ENCODE measurements around the gene LAMTOR1. TPM values are rescaled to one million over a fixed set of nuclear protein-coding genes. Genes with fewer than 3 reads are reported as not detected.

Gene LAMTOR1
- total and polyA plus RNA-seq, 2 of the 8 experiments (the other 6 are each of a cell fraction or from before 2014, with no cell fraction given) = 82.1 to 160 TPM

DNA sequence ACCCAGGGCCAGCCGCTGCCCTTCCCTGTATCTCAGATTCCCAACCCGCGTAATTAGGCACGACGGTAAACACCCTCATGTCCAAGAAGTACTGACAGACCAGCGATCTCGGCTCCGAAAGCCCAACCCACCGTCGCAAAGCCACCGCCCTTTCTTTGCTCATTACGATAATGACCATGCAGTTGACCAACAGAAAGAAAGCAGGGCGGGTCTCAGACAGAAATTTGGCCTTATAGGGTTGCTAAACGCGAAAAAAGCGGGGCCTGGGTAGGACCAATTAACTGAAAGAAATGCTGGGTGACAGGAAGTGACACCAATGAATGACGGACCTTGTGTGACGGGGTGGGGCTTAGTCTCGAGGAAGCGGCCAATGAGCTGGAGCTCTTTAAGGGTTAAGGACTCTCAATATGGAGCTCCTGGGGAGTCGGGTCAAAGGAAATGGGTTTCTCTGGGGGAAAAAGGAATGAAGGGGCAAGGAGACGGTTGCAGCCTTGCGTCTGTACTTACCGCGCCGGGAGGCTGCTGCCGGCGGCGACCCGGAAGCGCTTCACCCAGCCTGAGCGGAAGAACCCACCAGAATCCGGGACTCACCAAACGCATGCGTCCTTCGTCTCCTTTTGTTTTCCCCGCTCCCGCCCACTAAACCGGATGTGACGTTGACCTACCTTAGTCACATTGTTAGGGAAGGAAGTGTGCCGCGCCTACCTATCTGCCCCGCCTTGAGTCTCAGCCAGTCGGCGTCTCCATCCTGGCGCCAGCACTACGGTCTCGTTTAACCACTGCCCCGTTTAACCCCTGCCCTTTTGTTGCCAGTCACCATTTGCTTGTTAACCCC is 9.3 kb upstream of the LAMTOR1 start, which contains the start of gene ANAPC15 (continued):
- TF ChIP-seq SIN3A (conservative IDR thresholded peaks at IDR 0.05 in 1 of 2, IDR thresholded peaks at IDR 0.05 in 1 of 2; ENCODE audit: low read depth in 1 of 2, low read length in 2 of 2) = peak in 1 of 2 experiments; percentile 30; a peak in 1 of 4 replicates
- peak; percentile 99 for TF ChIP-seq POLR2AphosphoS5 (IDR thresholded peaks at IDR 0.05; ENCODE audit: low read depth, low read length)
- peak; percentile 97 for TF ChIP-seq SP1 (IDR thresholded peaks at IDR 0.05; ENCODE audit: low read depth, low read length)
- TF ChIP-seq NRF1 (IDR thresholded peaks at IDR 0.05; ENCODE audit: low read depth, low read length) = peak; percentile 56
- peak; percentile 90 for TF ChIP-seq TBP (IDR thresholded peaks at IDR 0.05; ENCODE audit: low read depth, low read length)
- peak; percentile 93 for TF ChIP-seq PHF8 (conservative IDR thresholded peaks at IDR 0.05; ENCODE audit: low read depth, low read length)
- peak; percentile 95 for TF ChIP-seq TAF1 (IDR thresholded peaks at IDR 0.05; ENCODE audit: low read depth, low read length)
- TF ChIP-seq CHD2 (IDR thresholded peaks at IDR 0.05; ENCODE audit: low read length) = peak; percentile 82
- TF ChIP-seq GTF2F1 (IDR thresholded peaks at IDR 0.05; ENCODE audit: borderline replicate concordance, low read depth, low read length) = 0 out of 2 replicates have a peak, but pooled peaks have one; percentile 38
- TF ChIP-seq JUN (IDR thresholded peaks at IDR 0.05; ENCODE audit: low read depth, low read length) = no peak
- no peak; the same call in none of the 2 replicates for TF ChIP-seq SP4 (IDR thresholded peaks at IDR 0.05; ENCODE audit: low read length)
- TF ChIP-seq ASH2L (IDR thresholded peaks at IDR 0.05; ENCODE audit: low read length) = peak; percentile 37
- TF ChIP-seq NANOG (IDR thresholded peaks at IDR 0.05; ENCODE audit: insufficient read depth, low read depth, low read length, poor library complexity, severe bottlenecking) = peak; percentile 34
- peak; percentile 94 for TF ChIP-seq SRF (IDR thresholded peaks at IDR 0.05; ENCODE audit: low read depth, low read length)
- TF ChIP-seq CEBPB (IDR thresholded peaks at IDR 0.05; ENCODE audit: low read depth, low read length) = no peak
- no peak for TF ChIP-seq RFX5 (IDR thresholded peaks at IDR 0.05; ENCODE audit: borderline replicate concordance, low read depth, low read length)
- no peak for TF ChIP-seq EGR1 (IDR thresholded peaks at IDR 0.05; ENCODE audit: borderline replicate concordance, low read depth, low read length)
- TF ChIP-seq KDM4A (IDR thresholded peaks at IDR 0.05; ENCODE audit: low read depth, low read length, severe bottlenecking) = peak; percentile 55
- TF ChIP-seq CTBP2 (IDR thresholded peaks at IDR 0.05; ENCODE audit: borderline replicate concordance, insufficient read depth, insufficient read length, low read length) = no peak
- peak; percentile 7; the same call in 1 of the 2 replicates for TF ChIP-seq YY1 (IDR thresholded peaks at IDR 0.05; ENCODE audit: low read depth, low read length)
- TF ChIP-seq, protein P1, sequence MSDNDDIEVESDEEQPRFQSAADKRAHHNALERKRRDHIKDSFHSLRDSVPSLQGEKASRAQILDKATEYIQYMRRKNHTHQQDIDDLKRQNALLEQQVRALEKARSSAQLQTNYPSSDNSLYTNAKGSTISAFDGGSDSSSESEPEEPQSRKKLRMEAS (IDR thresholded peaks at IDR 0.05) = peak; percentile 81
- peak; percentile 29 for TF ChIP-seq SAP30 (IDR thresholded peaks at IDR 0.05; ENCODE audit: insufficient read depth, insufficient replicate concordance, low read length)
- TF ChIP-seq RAD21 (IDR thresholded peaks at IDR 0.05 in 1 of 2, conservative IDR thresholded peaks at IDR 0.05 in 1 of 2; ENCODE audit: low read depth in 2 of 2, low read length in 2 of 2) = peak in 1 of 2 experiments; percentile 15; a peak in 1 of 4 replicates
